Stimulated activated CD8-positive, alpha-beta memory T cell treated with anti-CD3 and anti-CD28 coated beads, Interleukin-4, amount 100 ng/mL, for 1 hour (primary cell): ENCODE measurements around the gene PCYT1B.
"Not testable (repeated sequence)": the region's sequence is repeated elsewhere in the genome, so short reads cannot be mapped to it uniquely, and the experiment has no call there.

ENCODE experiments used
- DNase-seq, 2 donors: peaks; one replicate each; pipeline ENCODE4 v3.0.0-alpha.2; 2020; ENCODE audit warnings: low read depth in 2 of 2, low spot score in 1 of 2

Gene PCYT1B

GRCh38 chrX:24647257-24648058 lies at the start of gene PCYT1B:
Gene PCYT1B (minus strand): TSS chrX:24647347. CDS start chrX:24647105, 242 bp downstream.
- peak; percentile 6 to 19 for DNase-seq

- no peak for DNase-seq
These were observed 49.1 kb upstream of the PCYT1B start for GRCh38 chrX:24696294-24696693.

DNA sequence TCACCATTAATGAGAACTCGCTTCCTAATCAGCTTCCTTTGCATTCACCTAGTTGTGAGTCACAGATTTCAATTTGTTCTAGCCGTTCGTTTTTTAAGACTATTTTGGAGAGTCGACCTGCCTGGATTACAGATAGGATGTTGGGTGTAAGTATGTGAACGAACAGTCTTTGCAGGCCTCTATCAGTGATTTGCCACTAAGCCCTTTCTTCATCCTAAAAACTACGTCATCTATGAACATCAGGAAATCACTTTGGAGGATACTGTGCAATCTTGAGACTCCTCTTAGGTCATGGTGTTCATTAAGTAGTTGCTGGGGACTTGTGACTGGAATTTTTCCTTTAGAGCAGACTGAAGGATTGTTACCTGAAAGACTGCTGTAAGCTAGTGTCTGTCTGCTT lies 47.7 kb upstream of the PCYT1B start:
- no peak for DNase-seq

DNA sequence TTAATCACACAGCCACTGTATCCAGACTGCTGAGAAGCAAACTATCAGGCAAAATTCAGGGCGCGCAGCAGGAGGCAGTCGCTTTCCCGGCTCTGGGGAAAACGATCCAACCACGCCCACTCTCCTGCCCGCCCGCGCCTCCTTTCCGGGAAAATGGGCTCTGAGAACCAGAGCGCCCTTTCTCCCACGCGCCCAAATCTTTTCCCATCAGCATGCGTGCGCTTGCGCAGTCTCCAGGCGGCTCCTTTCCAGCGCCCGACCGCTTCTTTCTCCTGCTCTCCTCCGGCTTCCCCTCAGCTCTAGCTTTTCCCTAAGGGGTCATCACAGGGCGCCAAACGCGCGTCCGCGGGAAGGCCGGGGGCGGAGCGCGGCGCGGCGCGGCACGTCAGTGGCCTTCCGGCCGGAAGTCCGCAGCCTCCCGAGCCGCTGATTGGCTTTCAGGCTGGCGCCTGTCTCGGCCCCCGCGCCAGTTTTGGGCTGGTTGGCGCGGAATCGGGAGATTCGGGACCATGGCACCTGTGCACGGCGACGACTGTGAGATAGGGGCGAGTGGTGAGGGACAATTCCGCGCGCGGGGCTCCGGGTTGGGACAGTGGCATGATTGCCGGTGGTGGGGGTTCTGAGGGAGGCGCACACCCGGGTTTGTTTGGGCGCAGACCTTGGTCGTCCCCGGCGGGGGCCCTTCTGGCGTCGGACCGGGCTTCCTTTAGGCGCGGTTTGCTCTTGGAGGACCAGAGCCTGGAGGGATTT lies 46.5 kb upstream of the PCYT1B start, which contains the start of gene POLA1:
Gene POLA1 (plus strand): TSS at position 466 of the 750 bp plus-strand sequence. CDS start 44 bp downstream, at position 510.
- peak; percentile 11 to 29 for DNase-seq

- no peak for DNase-seq
These were observed 45.2 kb upstream of the PCYT1B start for GRCh38 chrX:24692305-24692704.

- DNase-seq: no peak
These were observed 36.9 kb upstream of the PCYT1B start for GRCh38 chrX:24684048-24684447.

DNA sequence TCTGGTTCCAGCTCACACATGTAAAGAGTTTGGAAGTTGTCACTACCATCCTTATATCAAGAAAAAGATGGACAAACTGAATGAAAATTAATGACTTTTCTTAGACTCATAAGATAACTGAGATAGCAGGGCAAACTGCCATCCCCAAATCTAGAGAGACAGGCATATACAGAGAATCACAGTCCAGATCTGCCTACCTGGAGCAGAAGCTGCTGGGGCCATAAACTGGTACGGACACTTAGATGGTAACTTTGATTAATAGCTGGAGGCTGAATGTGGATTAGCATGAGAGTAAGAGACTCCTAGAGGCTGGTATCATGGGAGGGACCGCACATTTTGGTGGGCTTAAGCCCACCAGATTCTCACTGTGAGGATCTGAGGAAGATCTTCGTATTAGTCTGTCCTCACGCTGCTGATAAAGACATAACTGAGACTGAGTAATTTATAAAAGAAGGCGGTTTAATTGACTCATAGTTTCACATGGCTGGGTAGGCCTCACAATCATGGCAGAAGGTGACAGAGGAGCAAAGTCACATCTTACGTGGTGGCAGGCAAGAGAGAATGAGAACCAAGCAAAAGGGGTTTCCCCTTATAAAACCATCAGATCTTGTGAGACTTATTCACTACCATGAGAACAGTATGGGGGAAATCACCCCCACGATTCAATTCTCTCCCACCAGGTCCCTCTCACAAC lies 35.7 kb upstream of the PCYT1B start:
- no peak for DNase-seq

GRCh38 chrX:24676403-24677024 lies 29.4 kb upstream of the PCYT1B start:
- no peak for DNase-seq

- no peak for DNase-seq
These were observed 26.3 kb upstream of the PCYT1B start for GRCh38 chrX:24673424-24673823.

DNA sequence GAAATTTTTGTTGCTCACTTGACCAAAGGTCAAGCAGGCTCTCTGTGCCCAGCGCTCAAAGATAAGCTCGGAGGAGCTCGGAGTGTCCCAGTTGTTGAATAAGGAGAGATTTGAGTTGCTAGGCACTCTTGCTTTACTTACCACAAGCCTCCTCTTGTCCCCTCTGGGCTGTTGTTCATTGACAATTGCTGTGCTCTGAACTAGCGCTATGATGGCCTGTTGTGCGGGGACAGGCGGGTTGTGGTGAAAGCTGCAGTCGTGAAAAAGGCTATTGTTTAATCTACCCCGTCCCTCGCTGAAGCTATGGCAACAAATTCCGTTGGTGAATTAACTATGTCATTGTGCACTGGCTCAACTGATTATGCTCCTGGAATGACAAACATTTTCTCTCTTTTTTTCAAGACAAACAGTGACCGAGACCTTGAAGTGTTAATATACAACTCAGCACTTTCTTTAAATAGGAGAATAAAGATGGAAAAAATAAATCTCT lies 25.6 kb upstream of the PCYT1B start:
- no peak for DNase-seq

DNA sequence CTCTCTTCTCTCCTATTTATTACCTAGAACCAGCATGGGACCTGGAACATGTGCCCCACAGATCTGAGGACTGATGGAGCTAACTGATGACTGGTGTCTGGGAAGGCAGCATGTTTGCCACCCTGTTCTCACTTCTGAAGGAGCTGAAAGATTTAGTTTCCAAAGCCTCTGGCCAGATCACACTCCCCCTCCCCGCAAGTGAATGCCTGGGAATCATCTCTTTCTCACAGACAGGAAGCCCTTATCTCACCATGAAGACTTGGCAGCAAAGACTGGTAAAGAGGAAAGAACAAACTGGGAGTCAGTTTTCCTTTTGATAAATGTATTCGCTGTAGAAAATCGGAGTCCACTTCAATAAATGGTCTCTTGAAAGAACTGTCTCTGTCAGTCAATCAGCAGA lies 21.0 kb upstream of the PCYT1B start:
- no peak for DNase-seq

DNA sequence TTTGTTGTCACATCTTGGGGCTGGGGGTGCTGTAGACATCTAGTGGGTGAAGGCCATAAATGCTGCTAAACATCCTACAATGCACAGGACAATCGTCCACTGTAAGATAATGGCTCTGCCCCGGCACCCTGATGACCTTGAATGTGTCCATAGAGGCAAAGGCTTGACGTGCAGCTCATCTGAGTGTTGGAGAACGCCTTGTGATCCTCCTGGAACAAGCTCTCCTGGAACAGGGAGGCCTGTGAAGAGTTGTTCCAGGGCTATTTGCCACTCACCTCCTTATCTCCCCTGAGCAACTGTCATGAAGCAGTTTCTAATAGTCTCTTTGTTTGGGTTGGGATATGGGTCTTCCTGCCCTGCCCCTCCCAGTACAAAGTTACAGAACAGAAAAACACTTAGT lies 15.2 kb upstream of the PCYT1B start:
- no peak for DNase-seq

- DNase-seq: no peak
These were observed 14.1 kb upstream of the PCYT1B start for GRCh38 chrX:24661292-24661691.

DNA sequence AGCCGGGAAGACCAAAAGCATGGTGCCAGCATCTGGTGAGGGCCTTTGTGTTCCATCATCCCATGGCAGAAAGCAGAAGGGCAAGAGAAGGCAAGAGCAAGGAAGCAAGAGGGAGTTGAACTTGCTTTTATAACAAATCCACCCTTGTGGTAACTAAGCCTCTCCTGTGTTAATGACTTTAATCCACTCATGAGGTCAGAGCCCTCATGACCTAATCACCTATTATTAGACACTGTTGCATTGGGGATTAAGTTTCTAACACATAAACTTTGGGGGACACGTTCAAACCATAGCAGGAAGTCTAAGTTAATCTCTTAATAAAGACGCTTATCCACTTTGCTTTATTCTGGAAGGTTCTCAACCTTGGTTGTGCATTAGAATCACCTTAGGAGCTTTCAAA lies 12.5 kb upstream of the PCYT1B start:
- DNase-seq: no peak

GRCh38 chrX:24659106-24659505 lies 12.0 kb upstream of the PCYT1B start:
- no peak for DNase-seq

DNA sequence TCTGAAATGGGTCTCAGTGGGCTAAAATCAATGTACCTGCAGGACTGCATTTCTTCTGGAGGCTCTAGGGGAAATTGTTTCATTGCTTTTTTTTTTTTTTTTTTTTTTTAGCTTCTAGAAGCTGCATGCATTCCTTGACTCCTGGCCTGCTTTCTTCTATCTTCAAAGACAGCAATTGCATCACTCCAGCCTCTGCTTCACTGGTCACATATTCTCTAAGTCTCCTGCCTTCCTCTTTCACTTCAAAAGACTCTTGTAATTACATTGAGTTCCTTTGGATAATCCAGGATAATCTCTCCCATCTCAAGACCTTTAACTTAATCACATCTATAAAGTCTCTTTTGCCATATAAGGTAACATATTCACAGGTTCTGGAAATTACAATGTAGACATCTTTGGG lies 11.3 kb upstream of the PCYT1B start:
- no peak for DNase-seq

DNA sequence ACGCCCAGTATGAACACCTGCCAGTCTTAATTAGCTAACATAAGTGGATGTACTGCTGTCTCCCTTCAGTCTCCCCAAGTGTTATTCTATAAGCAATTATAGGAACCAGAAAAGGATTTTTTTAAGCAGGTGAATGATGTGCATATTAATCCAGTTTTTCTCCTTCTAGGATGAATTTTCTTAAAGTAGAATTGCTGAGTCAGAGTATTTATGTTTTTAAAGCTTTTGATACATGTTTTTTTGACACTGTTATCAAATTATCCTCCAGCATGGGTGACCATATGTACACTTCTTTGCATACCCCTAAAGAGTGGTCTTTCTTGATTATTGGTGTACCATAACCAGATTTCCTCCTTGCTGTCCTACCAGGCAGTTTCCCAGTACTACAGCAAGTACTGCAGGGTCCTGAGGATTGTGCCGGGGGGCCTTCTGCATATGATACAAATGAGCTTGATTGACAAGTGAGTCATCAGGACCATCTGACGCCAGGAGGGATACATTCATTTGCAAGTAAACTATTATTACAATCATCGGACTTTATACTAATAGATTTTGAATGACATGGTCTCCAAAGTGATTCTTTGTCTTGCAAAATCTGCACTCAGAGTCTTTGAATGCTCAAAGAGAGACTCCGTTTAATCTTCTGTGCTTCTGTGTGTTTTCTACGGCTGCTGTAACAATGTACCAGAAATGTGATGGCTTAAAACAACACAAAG lies 10.7 kb upstream of the PCYT1B start:
- DNase-seq: no peak

- not testable (repeated sequence) for DNase-seq
These were observed 8.5 kb upstream of the PCYT1B start for GRCh38 chrX:24655679-24656078.

DNA sequence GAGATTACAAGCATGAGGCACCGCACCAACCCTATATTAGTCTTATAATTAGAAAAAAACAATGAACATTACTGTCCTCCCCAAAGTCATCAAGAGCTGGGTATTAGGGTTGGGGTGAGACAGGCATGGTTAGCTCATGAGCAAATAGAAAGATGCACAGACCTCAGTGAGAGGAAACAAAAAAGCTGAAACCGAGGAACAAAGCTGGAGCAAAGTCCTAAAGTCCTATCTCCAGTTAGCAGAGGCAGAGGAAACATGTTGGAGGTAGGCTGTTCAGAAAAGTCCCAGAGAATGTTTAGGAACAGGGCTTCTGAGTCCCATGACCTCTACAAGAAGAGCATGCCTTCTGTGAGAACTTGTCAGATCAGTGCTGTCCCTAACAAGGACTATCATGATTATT lies 4.6 kb upstream of the PCYT1B start:
- no peak for DNase-seq

DNA sequence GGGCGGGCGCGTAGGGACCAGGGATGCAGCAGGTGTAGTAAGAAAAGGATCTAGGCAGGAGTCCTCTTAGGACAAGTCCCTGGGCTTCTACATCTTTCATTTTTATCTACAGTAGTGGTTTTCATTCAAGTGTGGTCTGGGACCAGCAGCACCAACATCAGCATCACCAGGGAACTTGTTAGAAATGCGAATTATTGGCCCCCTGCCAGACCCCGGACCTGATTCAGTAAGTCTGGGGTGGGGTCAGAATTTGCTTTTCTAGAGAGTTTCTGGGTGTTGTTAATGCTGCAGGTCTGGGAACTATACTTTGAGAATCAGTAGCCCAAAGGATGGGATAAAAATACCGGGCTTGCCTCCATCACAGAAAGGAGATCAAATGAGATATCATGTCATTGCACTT lies 1.3 kb upstream of the PCYT1B start:
- DNase-seq: no peak
